ENCODE results near the gene GPRIN1. TPM values are rescaled to one million over a fixed set of nuclear protein-coding genes. Genes with fewer than 3 reads are reported as not detected.
A peak's percentile ranks its signal among the peaks of the same experiment; 100 is the strongest.

The GPRIN1 gene
- total RNA-seq, 1 donor from 2014 or later, result 1.4 TPM

GRCh38 chr5:176650354-176650884, 40.5 kb upstream of the GPRIN1 start:
- no peak for ATAC-seq
- Histone ChIP-seq H3K9me3 (no peaks in the 10 kb centered on the region), H3K27ac (no peak overlapping the region), H3K4me3 (no peak overlapping the region), H3K27me3 (ENCODE audit: low read depth) (no peaks in the 10 kb centered on the region), H3K4me1 (peaks cover 21% of the 10 kb centered on the region), H3K36me3 (peaks cover 24% of the 10 kb centered on the region)
- TF ChIP-seq CTCF (IDR thresholded peaks at IDR 0.05), result no peak
- no peak for DNase-seq
- intact Hi-C loops (cut with DNase I), result no loop called here

- peaks cover 9% of the 10 kb centered on the region for H3K36me3 ChIP-seq
- TF ChIP-seq CTCF (IDR thresholded peaks at IDR 0.05), result no peak
- intact Hi-C loops (cut with DNase I), result no loop called here
- H3K9me3 ChIP-seq, result no peaks in the 10 kb centered on the region
- no peak for DNase-seq
- H3K4me3 ChIP-seq, result peak overlapping the region; percentile 81
- H3K27me3 ChIP-seq (ENCODE audit: low read depth), result no peaks in the 10 kb centered on the region
- ATAC-seq, result no peak
- H3K4me1 ChIP-seq, result peaks cover 21% of the 10 kb centered on the region
- H3K27ac ChIP-seq, result peak overlapping the region; percentile 82
Measured at GRCh38 chr5:176648474-176649194, 38.7 kb upstream of the GPRIN1 start.

GRCh38 chr5:176647843-176648473, 38.0 kb upstream of the GPRIN1 start:
- intact Hi-C loops (cut with DNase I), result no loop called here
- no peak for TF ChIP-seq CTCF (IDR thresholded peaks at IDR 0.05)
- H3K36me3 ChIP-seq, result peaks cover 4% of the 10 kb centered on the region
- peak overlapping the region; percentile 82 for H3K27ac ChIP-seq
- ATAC-seq (peak; percentile 0 to 20), DNase-seq (peak; percentile 80)
- peak overlapping the region; percentile 81 for H3K4me3 ChIP-seq
- no peaks in the 10 kb centered on the region for H3K9me3 ChIP-seq
- H3K4me1 ChIP-seq, result peaks cover 21% of the 10 kb centered on the region
- no peaks in the 10 kb centered on the region for H3K27me3 ChIP-seq (ENCODE audit: low read depth)

DNA sequence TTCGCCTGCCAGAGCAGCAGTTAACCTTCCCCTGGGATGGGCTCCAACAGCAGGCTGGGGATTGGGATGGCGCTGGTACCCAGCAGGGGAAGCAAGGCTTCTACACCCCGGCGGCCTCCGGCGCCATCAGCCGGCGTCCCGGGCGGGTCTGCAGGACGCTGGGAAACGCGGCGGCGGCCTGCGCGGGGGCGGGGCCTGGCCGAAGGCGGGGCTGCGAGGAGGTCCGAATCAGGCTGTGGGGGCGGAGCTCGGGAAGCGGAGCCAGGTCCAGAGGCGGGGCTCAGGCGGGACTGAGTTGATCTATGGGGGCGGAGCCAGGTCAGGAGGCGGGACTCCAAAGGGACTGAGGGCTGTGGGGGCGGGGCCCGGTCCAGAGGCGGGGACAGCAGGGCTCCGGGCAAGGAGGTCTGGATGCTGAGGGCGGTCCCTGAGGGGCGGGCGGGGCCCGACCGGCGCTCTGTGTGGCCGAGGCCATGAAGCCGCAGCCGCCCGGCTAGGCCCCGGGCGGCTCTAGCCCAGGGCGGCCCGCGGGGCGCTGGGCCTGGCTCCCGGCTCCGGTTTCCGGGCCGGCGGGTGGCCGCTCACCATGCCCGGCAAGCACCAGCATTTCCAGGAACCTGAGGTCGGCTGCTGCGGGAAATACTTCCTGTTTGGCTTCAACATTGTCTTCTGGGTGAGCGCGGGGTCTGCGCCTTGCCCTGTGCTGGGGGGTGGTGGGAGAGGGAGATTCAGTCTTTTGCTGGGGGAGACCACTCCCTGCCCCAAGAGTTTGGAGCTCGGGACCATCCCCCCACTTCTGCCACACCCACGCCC, 37.3 kb upstream of the GPRIN1 start, which contains the start of gene TSPAN17:
TSPAN17 (plus strand) TSS at position 455 of the 813 bp plus-strand sequence; CDS start at position 587, 132 bp downstream.
- intact Hi-C loops (cut with DNase I), result no loop called here
- peaks cover 21% of the 10 kb centered on the region for H3K4me1 ChIP-seq
- H3K9me3 ChIP-seq, result no peaks in the 10 kb centered on the region
- TF ChIP-seq CTCF (IDR thresholded peaks at IDR 0.05), result peak; percentile 27
- DNase-seq, result peak; percentile 100
- peak; percentile 98 for ATAC-seq
- peak within 1 kb of the TSS; percentile 81 for H3K4me3 ChIP-seq
- no peaks in the 10 kb centered on the region for H3K27me3 ChIP-seq (ENCODE audit: low read depth)
- no peaks in the 10 kb centered on the region for H3K36me3 ChIP-seq
- H3K27ac ChIP-seq, result peak within 1 kb of the TSS; percentile 82

- ATAC-seq (peak in 1 of 2 donors; percentile 1), DNase-seq (no peak)
- intact Hi-C loops (cut with DNase I), result no loop called here
Measured at GRCh38 chr5:176646707-176647029, 36.7 kb upstream of the GPRIN1 start.

More at GRCh38 chr5:176646707-176647029, 36.7 kb upstream of the GPRIN1 start:
- no peaks in the 10 kb centered on the region for H3K36me3 ChIP-seq
- peak overlapping the region; percentile 82 for H3K27ac ChIP-seq
- no peak for TF ChIP-seq CTCF (IDR thresholded peaks at IDR 0.05)
- H3K27me3 ChIP-seq (ENCODE audit: low read depth), result no peaks in the 10 kb centered on the region
- H3K9me3 ChIP-seq, result no peaks in the 10 kb centered on the region
- peaks cover 21% of the 10 kb centered on the region for H3K4me1 ChIP-seq
- peak overlapping the region; percentile 81 for H3K4me3 ChIP-seq

Measured in lower lobe of right lung (tissue), 2 donors.